ENCODE measurements around the gene TMEM253.

The TMEM253 gene

GRCh38 chr14:21100931-21101330, at the start of gene TMEM253:
Gene TMEM253 (plus strand): TSS chr14:21101066. CDS start chr14:21101344, 278 bp downstream.
- DNase-seq (ENCODE audit: low read depth in 2 of 3, low spot score in 1 of 3) = no peak

- no peak for DNase-seq (ENCODE audit: low read depth in 2 of 3, low spot score in 1 of 3)
Observed at GRCh38 chr14:21053184-21054122, 47.4 kb upstream of the TMEM253 start.

- DNase-seq (ENCODE audit: low read depth in 2 of 3, low spot score in 1 of 3) = no peak
Observed at GRCh38 chr14:21054123-21054767, 46.6 kb upstream of the TMEM253 start.

- DNase-seq (ENCODE audit: low read depth in 2 of 3, low spot score in 1 of 3) = no peak
Observed at GRCh38 chr14:21054768-21055145, 46.1 kb upstream of the TMEM253 start.

- DNase-seq (ENCODE audit: low read depth in 2 of 3, low spot score in 1 of 3) = no peak
Observed at GRCh38 chr14:21055432-21056117, 45.3 kb upstream of the TMEM253 start.

- no peak for DNase-seq (ENCODE audit: low read depth in 2 of 3, low spot score in 1 of 3)
Observed at GRCh38 chr14:21056520-21057163, 44.2 kb upstream of the TMEM253 start.

- DNase-seq (ENCODE audit: low read depth in 2 of 3, low spot score in 1 of 3) = no peak
Observed at GRCh38 chr14:21057803-21058675, 42.8 kb upstream of the TMEM253 start, which contains the start of gene RNASE8. Gene RNASE8 (plus strand): TSS chr14:21057822. CDS start chr14:21057893, 71 bp downstream.

GRCh38 chr14:21058903-21059302, 42.0 kb upstream of the TMEM253 start:
- no peak for DNase-seq (ENCODE audit: low read depth in 2 of 3, low spot score in 1 of 3)

GRCh38 chr14:21059842-21060613, 40.8 kb upstream of the TMEM253 start:
- no peak for DNase-seq (ENCODE audit: low read depth in 2 of 3, low spot score in 1 of 3)

- no peak for DNase-seq (ENCODE audit: low read depth in 2 of 3, low spot score in 1 of 3)
Observed at GRCh38 chr14:21060614-21061346, 40.1 kb upstream of the TMEM253 start.

- no peak for DNase-seq (ENCODE audit: low read depth in 2 of 3, low spot score in 1 of 3)
Observed at GRCh38 chr14:21061347-21061668, 39.6 kb upstream of the TMEM253 start.

- DNase-seq (ENCODE audit: low read depth in 2 of 3, low spot score in 1 of 3) = no peak
Observed at GRCh38 chr14:21063479-21063878, 37.4 kb upstream of the TMEM253 start.

- no peak for DNase-seq (ENCODE audit: low read depth in 2 of 3, low spot score in 1 of 3)
Observed at GRCh38 chr14:21066882-21067502, 33.9 kb upstream of the TMEM253 start.

GRCh38 chr14:21068521-21069387, 32.1 kb upstream of the TMEM253 start:
- peak in 2 of 3 donors; percentile 24 to 41 for DNase-seq (ENCODE audit: low read depth in 2 of 3, low spot score in 1 of 3)

- DNase-seq (ENCODE audit: low read depth in 2 of 3, low spot score in 1 of 3) = no peak
Observed at GRCh38 chr14:21069388-21070082, 31.3 kb upstream of the TMEM253 start.

- no peak for DNase-seq (ENCODE audit: low read depth in 2 of 3, low spot score in 1 of 3)
Observed at GRCh38 chr14:21070083-21070609, 30.7 kb upstream of the TMEM253 start, which contains the start of gene ARHGEF40. Gene ARHGEF40 (plus strand): TSS chr14:21070304. CDS start chr14:21070397, 93 bp downstream.
